Endothelial cell (in vitro differentiated cells): ENCODE data around the gene BORCS5. TPM values are rescaled to one million over a fixed set of nuclear protein-coding genes. Genes with fewer than 3 reads are reported as not detected.

ENCODE experiments used
- DNase-seq: peaks from one replicate; pipeline ENCODE4 v3.0.0; 2021; ENCODE audit warnings: low spot score
- H3K27ac Mint-ChIP-seq: one replicate; pipeline ENCODE4 v1.8.0; 2021; ENCODE audit warnings: mixed read lengths, inconsistent platforms; ENCODE audit not compliant: unreplicated experiment
- H3K27me3 Mint-ChIP-seq: one replicate; pipeline ENCODE4 v1.8.0; 2021; ENCODE audit warnings: mild to moderate bottlenecking, moderate library complexity, mixed read lengths, inconsistent platforms; ENCODE audit not compliant: unreplicated experiment
- H3K36me3 Mint-ChIP-seq: one replicate; pipeline ENCODE4 v1.8.0; 2021; ENCODE audit warnings: mild to moderate bottlenecking, low read depth, mixed read lengths, inconsistent platforms; ENCODE audit not compliant: unreplicated experiment
- H3K4me1 Mint-ChIP-seq: one replicate; pipeline ENCODE4 v1.8.0; 2021; ENCODE audit warnings: mild to moderate bottlenecking, mixed read lengths, inconsistent platforms; ENCODE audit not compliant: unreplicated experiment
- H3K4me3 Mint-ChIP-seq: one replicate; pipeline ENCODE4 v1.8.0; 2021; ENCODE audit warnings: mild to moderate bottlenecking, mixed read lengths, inconsistent platforms; ENCODE audit not compliant: unreplicated experiment
- H3K9me3 Mint-ChIP-seq: one replicate; pipeline ENCODE4 v1.8.0; 2021; ENCODE audit warnings: mixed read lengths, inconsistent platforms; ENCODE audit not compliant: unreplicated experiment
- CTCF ChIP-seq: fragments of 200-600 bp; sonication (generic); IDR thresholded peaks from one replicate; pipeline ENCODE4 v1.5.0; 2021; ENCODE audit warnings: antibody characterized with exemption; ENCODE audit not compliant: unreplicated experiment
- total RNA-seq: library from RNA; stranded (reverse); fragmentation: NEBNext Ultra II Directional; extraction: Animal tissue kit (Norgen Biotek cat#: 25700); gene quantifications from one replicate; pipeline ENCODE4 v1.2.1, GENCODE V29; 2021; ENCODE audit not compliant: unreplicated experiment

Gene BORCS5
- total RNA-seq, 1 donor from 2014 or later, result 10.4 TPM

GRCh38 chr12:12365446-12365802 lies 8.5 kb downstream of the BORCS5 start:
- no peak for DNase-seq
- Mint-ChIP-seq H3K27ac (no peak overlapping the region), H3K4me3 (no peak overlapping the region), H3K9me3 (no peaks in the 10 kb centered on the region), H3K27me3 (peaks cover 1% of the 10 kb centered on the region), H3K4me1 (no peaks in the 10 kb centered on the region), H3K36me3 (no peaks in the 10 kb centered on the region)
- no peak for TF ChIP-seq CTCF

GRCh38 chr12:12365931-12366431 lies 9.1 kb downstream of the BORCS5 start:
- no peaks in the 10 kb centered on the region for H3K9me3 Mint-ChIP-seq
- TF ChIP-seq CTCF, result no peak
- peaks cover 1% of the 10 kb centered on the region for H3K27me3 Mint-ChIP-seq
- no peak for DNase-seq
- no peak overlapping the region for H3K4me3 Mint-ChIP-seq
- no peak overlapping the region for H3K27ac Mint-ChIP-seq
- no peaks in the 10 kb centered on the region for H3K4me1 Mint-ChIP-seq
- no peaks in the 10 kb centered on the region for H3K36me3 Mint-ChIP-seq

- Mint-ChIP-seq H3K27me3 (peaks cover 1% of the 10 kb centered on the region), H3K4me1 (no peaks in the 10 kb centered on the region), H3K36me3 (no peaks in the 10 kb centered on the region), H3K27ac (no peak overlapping the region), H3K4me3 (no peak overlapping the region), H3K9me3 (no peaks in the 10 kb centered on the region)
- DNase-seq, result no peak
- TF ChIP-seq CTCF, result no peak
Measured at GRCh38 chr12:12366701-12367481, 10.0 kb downstream of the BORCS5 start.

- H3K4me3 Mint-ChIP-seq, result no peak overlapping the region
- DNase-seq, result no peak
Measured at GRCh38 chr12:12367482-12367998, 10.7 kb downstream of the BORCS5 start.

More at GRCh38 chr12:12367482-12367998, 10.7 kb downstream of the BORCS5 start:
- Mint-ChIP-seq H3K27me3 (peaks cover 1% of the 10 kb centered on the region), H3K9me3 (no peaks in the 10 kb centered on the region), H3K36me3 (no peaks in the 10 kb centered on the region), H3K27ac (no peak overlapping the region), H3K4me1 (no peaks in the 10 kb centered on the region)
- no peak for TF ChIP-seq CTCF
